Effector CD4-positive, alpha-beta T cell (primary cell): ENCODE results near the gene GJB6.

Experiments used
- DNase-seq: peaks from one replicate; pipeline ENCODE4 v3.0.0-alpha.2; 2020

The GJB6 gene

GRCh38 chr13:20185366-20186056 lies 46.6 kb downstream of the GJB6 start:
- DNase-seq = no peak

GRCh38 chr13:20182231-20182846 lies 49.8 kb downstream of the GJB6 start:
- peak; percentile 35 for DNase-seq

GRCh38 chr13:20181188-20181587 lies 50.9 kb downstream of the GJB6 start:
- no peak for DNase-seq

GRCh38 chr13:20178156-20178555 lies 54.0 kb downstream of the GJB6 start:
- DNase-seq = no peak

GRCh38 chr13:20177049-20177831 lies 54.9 kb downstream of the GJB6 start:
- no peak for DNase-seq

GRCh38 chr13:20175907-20176652 lies 56.0 kb downstream of the GJB6 start:
- no peak for DNase-seq

- DNase-seq = no peak
Observed at GRCh38 chr13:20175406-20175794, 56.7 kb downstream of the GJB6 start.

GRCh38 chr13:20174656-20175405 lies 57.3 kb downstream of the GJB6 start:
- DNase-seq = no peak

- no peak for DNase-seq
Observed at GRCh38 chr13:20173116-20173746, 58.9 kb downstream of the GJB6 start.
